ENCODE results near the gene KCNF1. TPM values are rescaled to one million over a fixed set of nuclear protein-coding genes. Genes with fewer than 3 reads are reported as not detected.

KCNF1 gene
- total RNA-seq, 1 donor from 2014 or later: 1.6 TPM

DNA sequence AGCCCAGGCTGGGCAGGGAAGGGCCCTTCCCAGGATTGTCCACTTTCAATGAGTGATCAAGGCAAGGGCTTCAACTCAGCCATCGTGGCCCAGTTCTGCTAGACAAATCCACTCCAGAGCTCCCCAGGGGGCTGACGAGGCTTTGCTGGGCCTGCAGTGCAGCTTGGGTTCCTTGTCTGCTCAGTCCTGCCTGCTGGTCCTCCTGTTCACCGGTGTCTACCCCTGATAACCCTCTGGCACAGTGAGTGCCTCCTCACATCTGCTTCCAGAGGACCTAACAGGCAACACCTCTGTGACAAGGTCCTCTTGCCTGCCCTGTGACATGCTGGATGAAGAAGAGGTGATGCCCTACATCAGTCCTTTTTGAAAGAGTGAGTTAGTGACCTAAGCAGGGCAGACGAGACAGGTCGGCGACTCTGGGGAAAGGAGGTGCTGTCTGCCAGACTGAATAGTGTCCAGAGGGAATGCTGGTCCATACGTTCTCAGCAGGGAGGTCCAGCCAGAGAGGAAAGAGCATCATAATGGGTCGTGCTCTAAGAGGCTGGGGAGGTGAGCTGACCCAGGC is 20.9 kb upstream of the KCNF1 start:
- H3K27ac Mint-ChIP-seq (ENCODE audit: unreplicated experiment): no peak overlapping the region
- Histone ChIP-seq H3K4me3 (ENCODE audit: insufficient read depth, low read depth, low read length) (no peak overlapping the region), H3K27ac (ENCODE audit: low read depth, low read length) (no peak overlapping the region), H3K4me2 (ENCODE audit: low read length) (no peak overlapping the region), H3K9me3 (ENCODE audit: insufficient read depth, low read depth, low read length) (no peaks in the 10 kb centered on the region), H3K4me1 (ENCODE audit: insufficient read depth, low read length) (no peaks in the 10 kb centered on the region), H3K79me2 (ENCODE audit: insufficient read depth, low read length) (no peaks in the 10 kb centered on the region), H3K36me3 (ENCODE audit: insufficient read depth, low read length) (no peaks in the 10 kb centered on the region), H4K20me1 (ENCODE audit: insufficient read depth, low read length) (no peaks in the 10 kb centered on the region), H2AFZ (ENCODE audit: low read depth, low read length) (no peak overlapping the region), H3K9ac (ENCODE audit: low read length) (no peak overlapping the region), H3K27me3 (ENCODE audit: insufficient read depth, low read length) (peaks cover 27% of the 10 kb centered on the region)
- no peaks in the 10 kb centered on the region for H3K36me3 Mint-ChIP-seq (ENCODE audit: low read depth, unreplicated experiment)
- FAIRE-seq (no peak), DNase-seq (ENCODE audit: low read depth) (no peak)
- peaks cover 6% of the 10 kb centered on the region for H3K9me3 Mint-ChIP-seq (ENCODE audit: unreplicated experiment)
- peaks cover 50% of the 10 kb centered on the region for H3K27me3 Mint-ChIP-seq (ENCODE audit: low read depth, unreplicated experiment)
- peaks cover 1% of the 10 kb centered on the region for H3K4me1 Mint-ChIP-seq (ENCODE audit: low read depth, unreplicated experiment)
- H3K4me3 Mint-ChIP-seq (ENCODE audit: unreplicated experiment): no peak overlapping the region
- TF ChIP-seq, protein P1, sequence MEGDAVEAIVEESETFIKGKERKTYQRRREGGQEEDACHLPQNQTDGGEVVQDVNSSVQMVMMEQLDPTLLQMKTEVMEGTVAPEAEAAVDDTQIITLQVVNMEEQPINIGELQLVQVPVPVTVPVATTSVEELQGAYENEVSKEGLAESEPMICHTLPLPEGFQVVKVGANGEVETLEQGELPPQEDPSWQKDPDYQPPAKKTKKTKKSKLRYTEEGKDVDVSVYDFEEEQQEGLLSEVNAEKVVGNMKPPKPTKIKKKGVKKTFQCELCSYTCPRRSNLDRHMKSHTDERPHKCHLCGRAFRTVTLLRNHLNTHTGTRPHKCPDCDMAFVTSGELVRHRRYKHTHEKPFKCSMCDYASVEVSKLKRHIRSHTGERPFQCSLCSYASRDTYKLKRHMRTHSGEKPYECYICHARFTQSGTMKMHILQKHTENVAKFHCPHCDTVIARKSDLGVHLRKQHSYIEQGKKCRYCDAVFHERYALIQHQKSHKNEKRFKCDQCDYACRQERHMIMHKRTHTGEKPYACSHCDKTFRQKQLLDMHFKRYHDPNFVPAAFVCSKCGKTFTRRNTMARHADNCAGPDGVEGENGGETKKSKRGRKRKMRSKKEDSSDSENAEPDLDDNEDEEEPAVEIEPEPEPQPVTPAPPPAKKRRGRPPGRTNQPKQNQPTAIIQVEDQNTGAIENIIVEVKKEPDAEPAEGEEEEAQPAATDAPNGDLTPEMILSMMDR (IDR thresholded peaks at IDR 0.05; ENCODE audit: insufficient read depth, low read depth, low read length): no peak
- no peak for TF ChIP-seq EZH2 (IDR thresholded peaks at IDR 0.05; ENCODE audit: insufficient read depth, low read length)

DNA sequence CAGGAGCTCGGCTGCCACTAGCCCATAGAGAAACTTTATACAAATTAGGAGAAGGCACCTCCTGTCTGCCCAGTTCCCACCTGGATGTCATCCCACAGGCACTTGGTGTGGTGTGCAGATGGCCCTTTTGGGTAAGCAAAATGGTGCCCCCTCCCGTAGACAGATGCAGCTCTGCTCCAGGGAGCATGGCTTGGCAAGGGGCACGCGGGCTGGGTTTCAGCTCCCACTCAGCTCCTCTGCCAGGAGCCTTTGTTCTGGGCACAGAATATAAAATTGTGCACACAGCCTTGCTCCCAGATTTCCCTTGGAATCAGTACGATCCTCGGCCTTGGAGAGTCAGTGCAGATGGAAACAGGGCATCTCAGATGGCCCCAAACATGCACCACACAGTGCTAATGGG is 20.3 kb upstream of the KCNF1 start:
- no peak for DNase-seq (ENCODE audit: low read depth)
- H3K4me3 ChIP-seq (ENCODE audit: insufficient read depth, low read depth, low read length): no peak overlapping the region
- Mint-ChIP-seq H3K4me1 (ENCODE audit: low read depth, unreplicated experiment) (peaks cover 1% of the 10 kb centered on the region), H3K4me3 (ENCODE audit: unreplicated experiment) (no peak overlapping the region), H3K36me3 (ENCODE audit: low read depth, unreplicated experiment) (no peaks in the 10 kb centered on the region), H3K27me3 (ENCODE audit: low read depth, unreplicated experiment) (peaks cover 50% of the 10 kb centered on the region), H3K9me3 (ENCODE audit: unreplicated experiment) (peaks cover 6% of the 10 kb centered on the region), H3K27ac (ENCODE audit: unreplicated experiment) (no peak overlapping the region)
- H3K79me2 ChIP-seq (ENCODE audit: insufficient read depth, low read length): no peaks in the 10 kb centered on the region
- FAIRE-seq: no peak
- no peaks in the 10 kb centered on the region for H3K36me3 ChIP-seq (ENCODE audit: insufficient read depth, low read length)
- H3K27ac ChIP-seq (ENCODE audit: low read depth, low read length): no peak overlapping the region
- TF ChIP-seq, protein P1 (IDR thresholded peaks at IDR 0.05; ENCODE audit: insufficient read depth, low read depth, low read length): no peak
- TF ChIP-seq EZH2 (IDR thresholded peaks at IDR 0.05; ENCODE audit: insufficient read depth, low read length): no peak
- no peak overlapping the region for H2AFZ ChIP-seq (ENCODE audit: low read depth, low read length)
- H3K27me3 ChIP-seq (ENCODE audit: insufficient read depth, low read length): peaks cover 27% of the 10 kb centered on the region
- no peaks in the 10 kb centered on the region for H4K20me1 ChIP-seq (ENCODE audit: insufficient read depth, low read length)
- H3K9ac ChIP-seq (ENCODE audit: low read length): no peak overlapping the region
- H3K4me2 ChIP-seq (ENCODE audit: low read length): no peak overlapping the region
- H3K9me3 ChIP-seq (ENCODE audit: insufficient read depth, low read depth, low read length): no peaks in the 10 kb centered on the region
- H3K4me1 ChIP-seq (ENCODE audit: insufficient read depth, low read length): no peaks in the 10 kb centered on the region

DNA sequence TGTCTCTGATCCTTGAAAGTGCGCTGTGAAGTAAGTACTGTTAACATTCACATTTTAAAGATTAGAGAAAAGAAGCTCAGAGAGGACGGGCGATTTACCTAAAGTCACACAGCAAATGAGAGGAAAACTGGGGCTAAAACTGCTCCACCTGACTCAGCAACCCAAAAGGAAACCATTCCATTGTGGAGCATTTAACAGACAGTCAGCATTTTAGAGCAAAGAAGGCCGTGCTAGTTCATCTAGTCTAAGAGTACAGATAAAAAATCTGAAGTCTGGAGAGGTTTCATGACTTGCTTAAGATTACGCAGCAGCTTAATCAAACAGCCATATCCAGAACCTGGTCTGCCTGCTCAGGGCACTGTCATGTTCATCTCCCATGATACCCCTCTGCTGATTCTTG is 19.9 kb upstream of the KCNF1 start:
- Mint-ChIP-seq H3K27me3 (ENCODE audit: low read depth, unreplicated experiment) (peaks cover 50% of the 10 kb centered on the region), H3K4me1 (ENCODE audit: low read depth, unreplicated experiment) (peaks cover 1% of the 10 kb centered on the region), H3K36me3 (ENCODE audit: low read depth, unreplicated experiment) (no peaks in the 10 kb centered on the region), H3K4me3 (ENCODE audit: unreplicated experiment) (no peak overlapping the region), H3K27ac (ENCODE audit: unreplicated experiment) (no peak overlapping the region), H3K9me3 (ENCODE audit: unreplicated experiment) (peaks cover 6% of the 10 kb centered on the region)
- H3K79me2 ChIP-seq (ENCODE audit: insufficient read depth, low read length): no peaks in the 10 kb centered on the region
- H3K4me3 ChIP-seq (ENCODE audit: insufficient read depth, low read depth, low read length): no peak overlapping the region
- no peaks in the 10 kb centered on the region for H3K4me1 ChIP-seq (ENCODE audit: insufficient read depth, low read length)
- H3K4me2 ChIP-seq (ENCODE audit: low read length): no peak overlapping the region
- H4K20me1 ChIP-seq (ENCODE audit: insufficient read depth, low read length): no peaks in the 10 kb centered on the region
- DNase-seq (ENCODE audit: low read depth): no peak
- no peak overlapping the region for H3K27ac ChIP-seq (ENCODE audit: low read depth, low read length)
- no peak overlapping the region for H2AFZ ChIP-seq (ENCODE audit: low read depth, low read length)
- no peaks in the 10 kb centered on the region for H3K36me3 ChIP-seq (ENCODE audit: insufficient read depth, low read length)
- TF ChIP-seq EZH2 (IDR thresholded peaks at IDR 0.05; ENCODE audit: insufficient read depth, low read length): no peak
- TF ChIP-seq, protein P1 (IDR thresholded peaks at IDR 0.05; ENCODE audit: insufficient read depth, low read depth, low read length): no peak
- H3K9ac ChIP-seq (ENCODE audit: low read length): no peak overlapping the region
- H3K27me3 ChIP-seq (ENCODE audit: insufficient read depth, low read length): peaks cover 27% of the 10 kb centered on the region
- no peak for FAIRE-seq
- no peaks in the 10 kb centered on the region for H3K9me3 ChIP-seq (ENCODE audit: insufficient read depth, low read depth, low read length)
